SU-DHL-6 (cell line): ENCODE data around the gene RAP1GAP.

Source experiments
- H2AFZ ChIP-seq: fragments of 200-600 bp; sonication (generic); 2 replicates; pipeline ENCODE4 v1.6.1; 2014; ENCODE audit warnings: low read depth, mild to moderate bottlenecking, moderate library complexity, mixed read lengths, antibody characterized with exemption, low read length; ENCODE audit not compliant: severe bottlenecking
- H3F3A ChIP-seq: fragments of 200-600 bp; shearing (Covaris generic); 2 replicates; pipeline ENCODE4 v1.6.0; 2016; ENCODE audit warnings: antibody characterized with exemption, mild to moderate bottlenecking; ENCODE audit not compliant: insufficient read depth
- H3K27ac ChIP-seq: fragments of 200-600 bp; sonication (generic); 2 replicates; pipeline ENCODE4 v1.5.1; 2016; ENCODE audit warnings: low read depth, mild to moderate bottlenecking, low read length, moderate library complexity, mixed read lengths
- H3K27me3 ChIP-seq: fragments of 200-600 bp; sonication (generic), shearing (Covaris generic); 2 replicates; pipeline ENCODE4 v1.6.0; 2014; ENCODE audit warnings: mild to moderate bottlenecking, low read length
- H3K36me3 ChIP-seq: fragments of 200-600 bp; sonication (generic); 2 replicates; pipeline ENCODE4 v1.6.1; 2014; ENCODE audit warnings: mild to moderate bottlenecking, low read length, mixed read lengths
- H3K4me2 ChIP-seq: fragments of 300-600, 200-600 bp; shearing (Covaris generic), sonication (generic); 2 replicates; pipeline ENCODE4 v1.6.0; 2014; ENCODE audit warnings: low read length, low read depth, mild to moderate bottlenecking; ENCODE audit not compliant: poor library complexity, severe bottlenecking
- H3K4me3 ChIP-seq: fragments of 200-600 bp; sonication (generic); 2 replicates; pipeline ENCODE4 v1.5.1; 2014; ENCODE audit warnings: antibody characterized with exemption, low read length, mild to moderate bottlenecking, mixed read lengths; ENCODE audit not compliant: insufficient read depth, poor library complexity, severe bottlenecking
- H3K79me2 ChIP-seq: fragments of 200-600 bp; sonication (generic); 2 replicates; pipeline ENCODE4 v1.6.1; 2014; ENCODE audit warnings: mild to moderate bottlenecking, low read length, moderate library complexity; ENCODE audit not compliant: insufficient read depth
- H3K9ac ChIP-seq: fragments of 200-600 bp; sonication (generic); 2 replicates; pipeline ENCODE4 v1.7.0; 2014; ENCODE audit warnings: mild to moderate bottlenecking, low read length
- H3K9me2 ChIP-seq: fragments of 200-600 bp; sonication (generic); replicated peaks from 2 replicates; pipeline ENCODE4 v1.6.1; 2014; ENCODE audit warnings: low read length; ENCODE audit not compliant: insufficient read depth
- H3K9me3 ChIP-seq: fragments of 200-600 bp; sonication (generic); 2 replicates; pipeline ENCODE4 v1.6.1; 2014; ENCODE audit warnings: low read length, mixed read lengths; ENCODE audit not compliant: insufficient read depth
- H4K20me1 ChIP-seq: fragments of 200-600 bp; sonication (generic); 2 replicates; pipeline ENCODE4 v1.6.1; 2014; ENCODE audit warnings: low read depth, mild to moderate bottlenecking, antibody characterized with exemption, low read length, moderate library complexity, mixed read lengths
- CTCF ChIP-seq: fragments of 200-600 bp; sonication (generic); IDR thresholded peaks from one replicate; pipeline ENCODE4 v1.5.1; 2017; ENCODE audit warnings: antibody characterized with exemption, mild to moderate bottlenecking, low read length, moderate library complexity; ENCODE audit not compliant: insufficient read depth, poor library complexity, severe bottlenecking
- EZH2phosphoT487 ChIP-seq: fragments of 200-600 bp; sonication (generic), shearing (Covaris generic); conservative IDR thresholded peaks from 2 replicates; pipeline ENCODE4 v1.6.1; 2018; ENCODE audit warnings: mild to moderate bottlenecking, antibody characterized with exemption, low read length, moderate library complexity, mixed read lengths

The RAP1GAP gene

DNA sequence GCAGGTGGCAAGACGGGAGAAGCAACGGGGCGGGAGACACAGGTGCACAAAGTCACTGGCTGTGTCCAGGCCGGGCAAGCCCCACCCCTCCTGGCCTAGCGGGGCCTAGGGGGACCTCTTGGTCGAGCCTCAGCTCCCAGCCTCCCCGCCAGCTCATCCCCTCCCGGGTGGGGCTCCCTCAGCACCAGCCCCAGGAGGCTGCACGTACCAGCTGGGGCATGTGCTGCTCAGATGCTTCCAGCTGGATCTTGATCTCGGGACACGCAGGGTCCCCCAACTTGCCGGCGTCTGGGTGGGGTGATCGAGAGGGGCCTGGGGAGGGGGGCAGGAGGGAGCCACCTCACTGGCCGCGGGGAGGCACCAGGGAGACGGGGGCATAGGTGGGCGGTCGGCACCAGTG is 71.4 kb downstream of the RAP1GAP start:
- Histone ChIP-seq H3K4me2 (no peak overlapping the region), H4K20me1 (no peaks in the 10 kb centered on the region), H2AFZ (no peak overlapping the region), H3K4me3 (no peak overlapping the region), H3F3A (no peaks in the 10 kb centered on the region), H3K27me3 (no peaks in the 10 kb centered on the region), H3K9me3 (no peaks in the 10 kb centered on the region), H3K27ac (no peak overlapping the region), H3K9ac (no peak overlapping the region), H3K79me2 (no peaks in the 10 kb centered on the region), H3K36me3 (no peaks in the 10 kb centered on the region), H3K9me2 (no peaks in the 10 kb centered on the region)
- no peak for TF ChIP-seq EZH2phosphoT487
- TF ChIP-seq CTCF = no peak

- no peaks in the 10 kb centered on the region for H3K27me3 ChIP-seq
- no peaks in the 10 kb centered on the region for H3F3A ChIP-seq
- no peaks in the 10 kb centered on the region for H3K36me3 ChIP-seq
- no peak overlapping the region for H3K27ac ChIP-seq
- H3K9me3 ChIP-seq = no peaks in the 10 kb centered on the region
- no peak for TF ChIP-seq CTCF
- no peak for TF ChIP-seq EZH2phosphoT487
- H3K9me2 ChIP-seq = no peaks in the 10 kb centered on the region
- no peak overlapping the region for H3K4me3 ChIP-seq
- no peak overlapping the region for H3K4me2 ChIP-seq
- no peak overlapping the region for H3K9ac ChIP-seq
- H2AFZ ChIP-seq = no peak overlapping the region
- no peaks in the 10 kb centered on the region for H4K20me1 ChIP-seq
- no peaks in the 10 kb centered on the region for H3K79me2 ChIP-seq
These were observed 72.5 kb downstream of the RAP1GAP start for GRCh38 chr1:21596628-21597027.

DNA sequence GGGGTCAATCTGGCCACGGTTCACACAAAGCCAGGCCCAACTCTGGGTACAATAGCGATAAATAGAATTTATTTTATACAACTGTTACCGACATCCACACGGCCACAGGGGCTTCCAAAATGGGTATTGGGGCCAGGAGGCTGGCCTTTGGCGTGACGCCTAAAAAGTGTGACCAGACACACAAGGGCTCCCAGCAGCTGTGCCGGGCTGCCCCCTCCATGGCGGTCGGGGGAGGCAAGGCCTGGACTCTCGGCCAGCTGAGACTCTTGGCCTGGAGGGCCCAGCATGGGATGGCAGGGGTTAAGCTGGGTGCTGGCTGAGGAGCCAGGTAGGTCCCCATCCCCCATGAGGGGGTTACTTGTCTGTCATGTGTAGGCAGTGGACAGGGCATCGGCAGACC is 73.0 kb downstream of the RAP1GAP start:
- Histone ChIP-seq H3K79me2 (no peaks in the 10 kb centered on the region), H3K4me2 (no peak overlapping the region), H3K27me3 (no peaks in the 10 kb centered on the region), H3K4me3 (no peak overlapping the region), H3F3A (no peaks in the 10 kb centered on the region), H3K27ac (no peak overlapping the region), H3K36me3 (no peaks in the 10 kb centered on the region), H3K9me3 (no peaks in the 10 kb centered on the region), H3K9ac (no peak overlapping the region), H3K9me2 (no peaks in the 10 kb centered on the region), H4K20me1 (no peaks in the 10 kb centered on the region), H2AFZ (no peak overlapping the region)
- TF ChIP-seq CTCF (no peak), EZH2phosphoT487 (no peak)
